HG02571 (cell line): ENCODE results near the gene PPFIA4.
A peak's percentile ranks its signal among the peaks of the same experiment; 100 is the strongest.
"Not testable (repeated sequence)": the region's sequence is repeated elsewhere in the genome, so short reads cannot be mapped to it uniquely, and the experiment has no call there.

ENCODE experiments used
- ATAC-seq: cut with Tn5 transposase; IDR thresholded peaks from one replicate; pipeline ENCODE4 v1.9.1; 2021; ENCODE audit warnings: mild to moderate bottlenecking, moderate library complexity; ENCODE audit not compliant: unreplicated experiment

Gene PPFIA4

DNA sequence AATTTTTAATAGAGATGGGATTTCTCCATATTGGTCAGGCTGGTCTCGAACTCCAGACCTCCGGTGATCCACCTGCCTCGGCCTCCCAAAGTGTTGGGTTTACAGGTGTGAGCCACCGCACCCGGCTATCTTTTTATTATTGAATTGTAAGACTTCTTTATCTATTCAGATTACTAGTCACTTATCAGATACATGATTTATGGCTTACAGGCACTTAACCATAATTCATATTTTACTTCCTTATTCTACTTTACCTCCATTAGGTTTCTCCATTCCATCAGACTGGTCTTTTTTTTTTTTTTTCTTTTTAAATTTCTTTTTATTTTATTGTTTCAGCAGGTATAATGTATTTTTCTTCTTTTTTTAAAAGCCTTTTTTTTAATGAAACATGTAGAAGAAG, 14.7 kb upstream of the PPFIA4 start:
- no peak for ATAC-seq

DNA sequence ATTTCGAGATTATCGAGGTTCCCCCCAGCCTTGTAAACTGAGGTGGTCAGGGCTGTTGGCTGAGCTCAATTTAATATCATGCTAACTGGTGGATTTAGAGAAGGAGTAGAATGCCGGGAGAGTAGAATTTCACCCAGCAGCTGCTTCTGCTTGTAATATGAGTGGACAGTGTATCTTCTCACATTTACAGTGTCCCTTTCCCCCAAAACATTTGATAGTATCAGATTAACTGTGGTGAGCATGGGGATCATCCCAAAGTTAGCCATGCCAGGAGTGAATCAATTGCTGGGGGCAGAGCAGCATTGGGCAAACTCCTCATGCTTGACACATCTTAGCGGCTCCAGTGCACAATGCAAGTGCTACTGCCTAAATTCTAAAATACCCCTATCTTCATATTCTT, 9.2 kb upstream of the PPFIA4 start:
- ATAC-seq, result no peak

DNA sequence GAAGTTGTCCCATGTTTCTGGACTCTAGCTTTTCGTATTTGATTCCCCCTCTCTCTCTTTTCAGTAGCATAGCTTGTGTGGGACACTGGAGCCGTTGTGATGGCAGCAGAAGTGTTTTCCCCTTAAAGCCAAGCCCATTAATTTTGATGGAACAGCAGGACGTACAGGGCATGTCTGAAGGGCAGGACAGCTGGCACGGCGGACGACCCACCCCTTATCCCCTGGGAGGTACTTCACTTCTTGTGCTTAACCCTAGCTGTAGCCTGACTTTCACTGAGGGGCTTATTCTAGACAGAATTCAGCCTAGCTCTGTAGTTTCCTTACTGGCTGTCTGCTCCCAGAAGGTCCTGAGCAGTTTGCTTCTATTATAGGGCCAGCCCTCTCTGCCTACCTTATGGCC, 8.6 kb upstream of the PPFIA4 start:
- ATAC-seq, result no peak

DNA sequence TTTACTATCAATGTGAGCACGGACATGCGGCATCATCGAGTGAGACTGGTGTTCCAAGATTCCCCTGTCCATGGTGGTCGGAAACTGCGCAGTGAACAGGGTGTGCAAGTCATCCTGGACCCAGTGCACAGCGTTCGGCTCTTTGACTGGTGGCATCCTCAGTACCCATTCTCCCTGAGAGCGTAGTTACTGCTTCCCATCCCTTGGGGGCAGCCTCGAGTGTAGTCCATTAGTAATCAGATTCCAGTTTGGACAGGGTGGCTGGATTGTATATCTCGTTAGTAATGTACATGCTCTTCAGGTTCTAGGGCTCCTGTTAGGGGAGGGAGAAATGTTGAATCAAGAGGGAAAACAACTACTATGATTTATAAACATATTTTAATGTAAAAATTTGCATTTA, 3.4 kb upstream of the PPFIA4 start:
- not testable (repeated sequence) for ATAC-seq

DNA sequence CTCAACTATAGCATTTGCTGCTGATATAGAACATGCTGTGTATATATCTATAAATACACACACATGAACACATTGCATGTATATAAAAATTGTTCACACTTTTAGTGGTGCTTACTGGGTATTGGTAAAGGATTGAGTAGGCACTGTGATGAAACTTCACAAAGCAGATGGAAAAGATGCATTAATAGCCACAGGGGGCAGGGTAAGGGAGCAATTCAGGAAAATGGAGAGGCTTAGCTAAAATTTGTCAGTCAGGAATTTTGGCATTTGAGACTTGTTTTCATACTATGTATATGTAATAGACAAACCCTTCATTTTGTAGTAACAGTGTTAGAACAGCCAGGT, 633 bp upstream of the PPFIA4 start:
- ATAC-seq, result no peak

DNA sequence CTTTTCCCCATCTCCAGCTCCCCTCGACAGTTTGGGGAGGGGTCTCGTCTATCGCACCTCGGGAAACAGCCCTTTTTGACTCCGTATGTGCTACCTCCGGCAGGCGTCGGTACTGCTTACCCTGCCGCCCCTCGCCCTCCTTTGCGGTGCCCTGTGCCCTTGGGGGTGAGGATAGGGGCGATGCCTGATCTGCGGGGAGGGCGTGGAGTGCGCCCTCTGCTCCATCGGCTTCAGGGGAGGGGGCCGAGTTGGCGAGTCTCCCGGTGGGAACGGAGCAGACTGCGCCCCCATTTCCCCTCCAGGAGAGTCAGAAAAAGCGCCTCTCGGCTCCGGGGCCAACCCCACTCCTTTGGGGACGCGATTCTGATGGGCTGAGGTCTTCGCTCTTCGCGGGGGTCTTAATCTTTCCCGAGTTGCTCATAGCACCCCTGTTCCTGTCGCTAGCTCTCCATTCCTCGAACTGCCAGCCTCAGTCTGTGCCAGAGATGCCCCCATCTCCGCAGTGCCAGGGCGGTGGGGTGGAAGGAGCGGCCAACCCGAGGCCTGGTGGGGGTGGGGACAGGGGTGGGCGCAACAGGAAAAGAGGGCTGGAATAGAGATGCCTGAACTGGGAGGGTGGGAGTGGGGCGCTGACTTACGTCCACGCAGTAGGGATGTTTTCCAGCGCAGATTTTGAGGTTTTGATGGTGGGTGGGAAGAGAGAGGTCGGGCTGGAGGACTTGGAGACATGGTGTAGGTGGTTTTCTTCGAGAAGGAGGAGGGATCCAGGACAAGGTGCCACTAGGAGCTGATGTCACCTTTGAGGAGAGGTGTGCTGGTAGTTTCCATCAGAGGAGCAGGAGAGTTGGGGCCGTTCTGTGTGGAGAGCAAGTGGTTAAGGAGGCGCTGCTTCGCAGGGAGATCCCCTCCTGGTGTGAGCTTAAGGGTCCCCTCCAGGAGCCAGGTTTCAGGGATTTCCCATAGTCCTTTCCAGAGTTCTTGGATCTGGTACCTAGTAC, 674 bp downstream of the PPFIA4 start:
- peak; percentile 22 for ATAC-seq

DNA sequence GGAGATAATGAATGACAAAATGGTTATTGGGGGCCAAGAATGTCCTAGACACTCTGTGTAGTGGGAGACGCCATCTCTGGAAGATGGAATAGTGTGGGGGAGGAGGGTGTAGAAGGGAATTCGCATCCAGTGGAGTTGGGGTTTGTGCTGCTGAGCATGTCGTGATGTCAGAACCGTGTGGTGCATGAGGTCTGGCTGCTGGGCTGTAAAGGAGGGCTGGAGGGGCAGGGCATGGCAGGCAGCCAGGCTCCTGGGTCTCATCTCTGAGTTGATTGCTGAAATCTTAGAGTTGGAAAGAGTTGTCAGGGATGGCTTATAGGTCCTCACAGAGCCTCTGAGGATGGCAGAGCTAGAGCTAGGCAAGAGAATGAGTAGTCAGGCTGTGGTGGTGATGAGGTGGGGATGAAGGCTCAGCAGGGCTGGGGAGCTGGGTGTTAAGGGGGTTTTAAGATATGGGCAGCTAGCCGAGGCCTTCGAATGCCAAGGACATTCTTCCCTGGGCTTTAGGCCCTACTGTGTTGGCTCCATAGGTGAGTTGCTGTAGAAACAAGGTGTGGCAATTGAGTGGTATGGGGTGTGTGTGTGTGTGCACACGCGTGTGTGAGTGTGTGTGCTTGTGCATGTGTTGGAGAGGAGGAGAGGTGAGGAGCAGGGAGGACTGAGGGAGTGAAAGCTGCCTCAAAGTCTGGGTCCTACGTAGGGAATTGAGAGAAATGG, 1.9 kb downstream of the PPFIA4 start:
- no peak for ATAC-seq

DNA sequence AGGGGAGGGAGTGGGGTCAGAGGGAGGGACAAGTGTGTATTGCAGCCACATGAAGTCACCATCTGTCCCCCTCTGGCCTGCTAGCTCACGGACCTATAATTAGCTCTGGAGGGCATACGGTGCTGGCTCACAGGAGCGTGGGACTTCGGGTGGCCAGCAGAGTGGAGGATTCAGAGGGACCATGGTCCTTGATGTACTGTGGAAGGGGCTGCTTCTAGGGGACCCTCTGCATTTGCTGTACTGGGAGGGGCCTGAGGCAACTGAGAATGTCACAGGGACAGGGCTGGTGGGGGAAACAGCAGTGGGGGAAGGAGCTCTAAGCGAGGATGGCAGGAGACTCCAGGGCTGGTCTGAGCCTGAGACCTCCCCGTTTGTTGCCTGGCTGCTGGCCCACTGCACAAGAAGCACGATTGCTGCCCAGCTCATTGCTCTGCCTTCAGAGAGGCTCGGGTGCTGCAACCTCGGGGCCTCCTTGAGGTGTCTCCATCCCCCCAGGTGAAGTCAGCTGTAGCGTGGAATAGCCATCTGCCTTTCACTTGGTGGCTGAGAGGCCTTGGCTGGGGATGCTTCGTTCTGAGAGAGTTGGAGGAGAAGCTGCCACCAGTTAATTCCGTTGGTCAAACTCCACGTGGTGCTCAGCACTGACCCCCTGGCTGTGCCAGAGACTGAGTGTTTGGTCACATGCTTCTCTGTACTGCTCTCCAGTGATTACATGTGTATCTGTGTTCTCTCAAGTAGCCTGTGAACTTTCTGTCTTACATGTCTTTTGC, 2.7 kb downstream of the PPFIA4 start:
- no peak for ATAC-seq

DNA sequence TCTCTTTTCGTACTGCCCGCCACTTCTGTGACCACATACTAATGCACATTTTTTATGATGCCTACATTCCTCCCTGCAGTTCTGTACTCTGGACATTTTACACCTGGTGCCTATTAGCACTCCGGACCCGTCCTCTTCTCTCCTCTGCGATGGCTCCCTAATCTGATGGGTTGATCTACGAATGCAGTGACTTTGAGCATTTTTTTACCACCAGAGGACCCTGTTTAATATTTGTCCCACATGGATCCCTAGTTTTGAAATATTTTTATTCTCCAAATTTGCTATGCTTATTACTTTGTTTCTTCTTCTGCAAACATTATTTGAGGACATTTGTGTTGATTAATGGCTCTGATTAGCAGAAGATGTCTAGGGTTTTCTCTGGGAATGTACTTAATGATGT, 5.2 kb downstream of the PPFIA4 start:
- no peak for ATAC-seq

DNA sequence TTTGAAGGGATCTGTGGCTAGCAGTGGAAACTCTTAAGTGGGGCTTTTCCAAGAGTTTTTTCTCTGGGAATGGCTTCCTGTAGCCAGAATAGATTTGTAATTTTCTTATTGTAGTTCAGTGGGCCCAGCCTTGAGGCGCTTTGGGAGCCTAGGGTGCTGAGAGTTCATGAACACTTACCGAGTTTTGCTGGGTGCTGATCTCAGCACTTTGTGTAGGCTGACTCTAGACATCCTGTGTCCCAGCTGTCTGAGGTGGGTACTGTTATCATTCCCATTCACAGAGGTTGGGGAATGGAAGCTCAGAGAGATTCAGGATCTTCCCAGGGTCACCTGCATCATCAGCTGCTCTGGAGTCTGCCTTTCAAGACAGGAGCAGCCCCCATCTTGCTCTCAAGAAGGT, 7.0 kb downstream of the PPFIA4 start:
- ATAC-seq, result no peak

DNA sequence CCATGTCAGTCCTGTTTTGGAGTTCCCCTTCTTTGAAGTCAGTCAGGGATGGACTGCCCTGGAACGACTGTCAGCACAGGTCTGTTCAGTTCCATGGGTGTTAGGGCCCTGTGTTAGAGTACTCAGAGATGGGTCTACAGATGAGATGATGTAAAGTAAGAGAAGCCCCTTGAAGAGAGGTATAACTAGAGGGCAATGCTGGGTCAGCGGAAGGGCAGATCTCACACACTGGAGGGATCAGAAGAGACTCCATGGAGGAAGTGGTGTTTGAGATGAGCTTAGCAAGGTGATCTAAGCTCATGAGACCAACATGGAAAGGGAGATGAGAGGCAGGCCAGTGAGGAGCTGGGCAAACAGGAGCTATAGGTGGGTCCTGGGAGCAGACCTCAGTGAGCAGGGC, 7.6 kb downstream of the PPFIA4 start:
- ATAC-seq, result no peak

DNA sequence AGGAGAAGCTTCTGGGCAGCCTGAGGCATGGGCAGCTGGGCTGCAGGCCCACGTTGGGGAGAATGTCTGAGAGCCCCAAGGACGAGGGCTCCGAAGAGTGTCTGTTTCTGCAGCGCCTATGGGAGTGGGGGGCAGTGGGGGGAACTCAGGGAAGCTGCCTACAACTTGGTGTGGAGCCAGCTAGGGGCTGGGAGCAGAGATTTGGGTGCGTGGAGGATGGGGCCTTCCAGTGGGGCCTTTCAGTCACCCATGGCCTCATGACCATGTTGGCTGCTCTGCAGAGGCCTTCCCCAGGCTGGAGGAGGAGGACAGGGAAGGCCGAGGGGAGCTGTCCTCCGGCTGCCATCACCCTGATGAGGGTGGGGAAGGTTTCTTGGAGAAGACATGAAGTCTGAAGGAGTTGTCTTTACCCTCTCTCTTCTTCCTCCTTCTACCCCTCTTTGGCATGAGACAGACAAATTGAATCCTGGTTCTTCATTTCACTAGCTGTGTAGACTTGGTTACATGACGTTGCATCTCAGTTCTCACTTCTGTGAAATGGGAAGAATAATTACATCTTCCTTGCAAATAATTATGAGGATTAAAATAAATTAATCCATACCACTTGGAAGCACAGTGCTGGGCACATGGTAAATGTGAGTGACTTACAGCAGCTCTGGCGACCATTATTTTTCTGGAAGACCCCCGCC, 8.3 kb downstream of the PPFIA4 start:
- no peak for ATAC-seq

DNA sequence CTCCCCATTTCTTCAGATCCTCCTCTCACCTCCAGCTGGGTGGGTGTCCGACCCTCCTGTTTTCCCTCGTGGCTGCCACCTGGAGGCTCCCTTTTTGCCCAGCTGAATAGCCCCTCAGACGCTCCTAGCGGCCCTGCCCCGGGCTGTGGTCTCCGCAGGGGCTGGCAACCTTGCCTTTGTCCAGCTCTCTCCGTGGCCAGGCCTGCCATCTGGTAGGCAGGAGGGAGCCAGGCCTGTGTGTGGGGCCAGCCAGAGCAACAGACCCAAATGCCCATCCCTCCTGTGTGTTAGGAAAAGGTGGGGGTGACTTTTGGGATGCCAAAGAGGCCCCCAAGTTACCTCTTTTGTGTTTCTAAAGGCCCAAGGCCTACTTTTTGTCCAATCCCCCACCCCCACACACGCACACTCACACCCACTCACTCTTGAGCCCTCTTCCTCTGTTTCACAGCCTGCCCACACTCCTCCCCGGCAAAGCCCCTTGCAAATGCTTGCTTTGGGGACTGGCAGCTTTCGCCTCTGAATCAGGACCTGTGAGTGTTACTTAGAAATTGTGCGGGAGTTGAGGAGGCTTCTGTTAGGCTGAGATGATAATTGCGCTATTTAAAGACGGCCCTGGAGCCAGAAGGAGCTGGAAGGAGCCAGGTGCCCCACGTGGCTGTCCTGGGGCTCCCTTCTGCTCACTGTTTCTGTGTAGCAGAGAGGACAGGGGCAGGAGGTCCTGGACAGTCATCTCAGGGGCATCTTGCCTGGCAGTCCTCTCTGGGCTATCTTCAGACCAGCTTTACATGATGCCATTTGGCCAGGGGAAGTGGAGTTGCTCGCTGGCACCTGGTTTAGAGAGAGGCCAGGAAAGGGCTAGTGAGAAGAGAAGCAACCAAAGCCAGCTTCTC, 9.1 kb downstream of the PPFIA4 start:
- ATAC-seq, result no peak

DNA sequence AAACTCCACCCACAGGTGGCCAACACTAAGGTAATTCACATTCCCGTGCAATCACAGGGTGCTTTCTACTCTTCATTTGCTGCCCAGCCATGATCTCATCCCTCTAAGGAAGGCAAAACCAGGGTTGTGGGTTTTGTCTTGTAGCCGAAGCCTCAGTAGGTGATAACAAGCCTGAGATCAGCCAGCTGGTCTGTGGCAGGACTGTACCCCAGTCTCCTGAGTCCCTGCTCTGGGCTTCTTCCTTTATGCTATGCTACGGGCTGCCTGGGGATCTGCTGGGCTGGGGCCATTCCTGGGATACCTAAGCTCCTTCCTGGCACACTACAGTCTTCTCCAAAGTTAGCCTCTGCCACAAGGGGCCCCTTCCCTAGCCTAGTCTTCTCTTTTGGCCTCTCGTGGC, 9.8 kb downstream of the PPFIA4 start:
- ATAC-seq, result no peak

DNA sequence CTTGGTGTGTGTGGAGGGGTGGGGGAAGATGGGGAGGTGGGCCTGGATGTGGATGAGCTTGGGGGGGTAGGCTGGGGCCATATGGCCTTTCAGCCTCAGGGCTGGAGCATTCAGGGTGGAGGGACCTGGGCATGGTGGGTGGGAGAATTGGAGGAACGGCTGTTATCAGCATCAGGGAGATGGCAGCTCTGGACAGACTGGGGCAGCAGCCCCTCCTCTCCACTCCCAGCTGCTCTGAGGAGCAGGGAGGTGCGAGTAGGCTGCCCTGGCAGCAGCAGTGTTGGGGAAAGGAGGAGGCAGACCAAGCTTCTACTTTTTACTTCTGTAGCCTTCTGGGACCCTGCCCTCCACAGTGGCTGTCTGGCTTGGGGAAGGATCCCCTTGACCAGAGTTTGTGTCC, 10.2 kb downstream of the PPFIA4 start:
- no peak for ATAC-seq

DNA sequence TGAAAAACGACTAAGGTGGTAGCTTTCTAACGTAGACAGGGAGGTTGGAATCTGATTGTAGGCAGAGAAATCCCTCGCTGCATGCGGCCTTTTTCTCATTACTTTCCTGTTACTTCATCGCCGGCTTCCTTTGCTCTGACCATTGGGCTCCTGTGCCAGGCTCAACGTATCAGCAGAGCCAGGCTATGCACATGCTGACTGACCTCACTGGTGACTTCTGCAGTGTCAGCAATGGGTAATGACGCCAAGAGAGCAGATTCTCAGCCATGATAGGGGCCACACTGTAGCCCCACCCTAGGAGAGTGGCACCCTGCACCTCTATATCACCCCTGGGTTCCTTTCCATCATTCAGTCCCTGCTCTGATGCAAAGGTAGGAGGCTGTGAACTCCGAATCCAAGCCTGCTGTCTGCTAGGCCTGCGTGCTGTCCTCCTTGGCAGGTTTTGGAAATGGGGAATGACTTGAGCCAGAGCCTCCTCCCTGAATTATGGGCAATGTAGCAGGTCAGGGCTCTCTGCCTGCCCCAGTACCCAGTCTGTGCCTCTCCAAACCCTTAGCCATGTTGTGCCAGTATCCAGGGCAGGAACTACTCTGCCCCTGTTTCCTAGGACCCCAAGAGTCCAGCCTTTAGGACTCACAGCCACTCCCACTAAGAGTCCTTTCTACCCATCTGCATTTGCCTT, 11.4 kb downstream of the PPFIA4 start:
- ATAC-seq, result no peak

DNA sequence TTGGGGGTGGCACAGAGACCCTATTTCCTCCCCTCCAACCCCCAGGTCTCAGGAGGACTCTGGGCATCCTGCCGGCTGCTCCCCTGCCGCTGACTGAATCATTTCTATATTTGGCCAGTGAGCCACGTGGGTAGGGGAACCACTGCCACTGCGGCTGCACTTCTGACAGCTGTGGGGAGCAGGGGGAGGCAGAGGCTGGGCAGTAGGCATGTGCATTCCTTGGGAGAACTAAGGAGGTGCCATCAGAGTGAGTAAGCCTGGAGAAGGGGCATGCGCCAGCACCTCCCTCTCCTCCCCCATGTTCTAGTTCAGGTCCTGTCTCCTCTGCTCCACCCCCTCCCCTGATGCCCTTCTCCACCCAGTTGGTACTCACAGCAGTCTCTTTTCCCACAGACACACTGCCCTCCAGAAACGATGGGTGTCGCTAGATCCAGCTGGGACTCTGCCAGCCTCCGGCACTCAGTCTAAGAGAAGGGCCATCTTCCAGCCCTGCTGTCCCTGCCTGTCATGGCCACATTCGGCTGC, 12.0 kb downstream of the PPFIA4 start:
- peak; percentile 57 for ATAC-seq

DNA sequence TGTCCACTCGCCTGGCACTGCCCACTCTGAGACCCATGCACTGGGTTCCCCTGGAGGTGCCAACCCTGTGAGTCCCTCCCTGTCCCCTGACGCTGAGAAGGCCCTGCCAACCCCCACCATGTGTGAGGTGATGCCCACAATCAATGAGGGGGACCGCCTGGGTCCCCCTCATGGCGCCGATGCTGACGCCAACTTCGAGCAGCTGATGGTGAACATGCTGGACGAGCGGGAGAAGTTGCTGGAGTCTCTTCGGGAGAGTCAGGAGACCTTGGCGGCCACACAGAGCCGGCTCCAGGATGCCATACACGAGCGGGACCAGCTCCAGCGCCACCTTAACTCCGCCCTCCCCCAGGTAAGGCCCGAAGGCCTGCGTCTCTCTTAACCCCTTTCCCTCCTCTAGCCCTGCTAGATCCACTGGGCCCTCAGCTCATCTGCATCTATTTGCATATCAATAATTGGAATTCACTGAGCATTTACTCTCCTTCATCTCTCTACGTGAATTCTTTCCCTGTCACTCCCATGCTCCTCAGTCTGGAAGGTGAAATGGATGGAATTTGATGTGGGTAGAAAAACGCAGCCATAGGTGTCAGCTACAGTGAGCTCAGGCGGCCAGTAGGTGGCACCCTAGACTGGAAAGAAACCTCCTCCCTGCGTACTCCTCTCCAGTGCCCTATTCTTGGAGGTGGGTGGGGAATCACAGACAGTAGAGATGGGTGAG, 12.8 kb downstream of the PPFIA4 start:
- no peak for ATAC-seq
